Esophagus squamous epithelium (tissue), 5 donors: ENCODE data around the gene FILIP1. TPM values are rescaled to one million over a fixed set of nuclear protein-coding genes. Genes with fewer than 3 reads are reported as not detected.

Experiments used
- DNase-seq: peaks from one replicate; lab custom pipeline; 2025; lab: John Stamatoyannopoulos, UW
- H3K27ac ChIP-seq, 4 donors: fragments of 200-600 bp; sonication (generic); one replicate each; pipeline ENCODE4 v1.5.1; 2016 to 2019; ENCODE audit warnings: mild to moderate bottlenecking in 1 of 4
- H3K27me3 ChIP-seq, 4 donors: fragments of 200-600 bp; sonication (generic); 1 replicate in 3 of 4; 2 replicates in 1 of 4; pipeline versions ENCODE4 v1.5.1 to v1.6.0; 2017 to 2021; ENCODE audit warnings: antibody characterized with exemption in 1 of 4
- H3K36me3 ChIP-seq, 3 donors: fragments of 200-600 bp; sonication (generic); one replicate each; pipeline ENCODE4 v1.5.1; 2016 to 2019
- H3K4me1 ChIP-seq, 3 donors: fragments of 200-600 bp; sonication (generic); one replicate each; pipeline ENCODE4 v1.5.1; 2017 to 2019
- H3K4me3 ChIP-seq, 4 donors: fragments of 200-600 bp; sonication (generic); 1 replicate in 3 of 4; 2 replicates in 1 of 4; pipeline ENCODE4 v1.5.1; 2016 to 2019; ENCODE audit warnings: mild to moderate bottlenecking in 2 of 4, moderate library complexity in 1 of 4
- H3K9me3 ChIP-seq, 3 donors: fragments of 200-600 bp; sonication (generic); one replicate each; pipeline ENCODE4 v1.5.1; 2016 to 2019
- CTCF ChIP-seq, 6 experiments: fragments of 450-650 bp in 4 of 6; fragments of 200-600 bp in 2 of 6; sonication (generic) in 2 of 6; IDR thresholded peaks; one replicate each; pipeline ENCODE4 v1.5.1; 2016 to 2019; ENCODE audit warnings: antibody characterized with exemption in 6 of 6, mild to moderate bottlenecking in 4 of 6, moderate library complexity in 4 of 6
- POLR2A ChIP-seq, 4 donors: fragments of 450-650 bp; IDR thresholded peaks; one replicate each; pipeline ENCODE4 v1.6.1; 2017; ENCODE audit warnings: antibody characterized with exemption in 4 of 4, mild to moderate bottlenecking in 4 of 4, moderate library complexity in 3 of 4
- WGBS, 2 donors: methylation state at CpG; one replicate each; pipeline ENCODE4 v1.1.5; 2018; 5-methylcytosine and 5-hydroxymethylcytosine counted together
- intact Hi-C: fragments of 100-400 bp; cut with DNase I; formaldehyde crosslinking; loops from one replicate; pipeline ENCODE4 v1.15.0; 2022
- total RNA-seq, 4 donors: library from RNA; depleted of rRNA; stranded (reverse); fragments of >200 nt; gene quantifications; one replicate each; pipeline ENCODE4 v1.1.0, GENCODE V29; 2016
- donor health status: DM: yes; HTN: yes; CAD: no.

Gene FILIP1
- total RNA-seq, 4 donors from 2014 or later: 0.49 to 13.4 (median 2.3) TPM

GRCh38 chr6:75272145-75272840, 221.3 kb downstream of the FILIP1 start:
- 79% methylated on average over 5 of the region's 5 CpGs for WGBS, 2 donors
- Histone ChIP-seq H3K36me3 (peaks cover 0 to 8% (median 0%) of the 10 kb centered on the region in 3 donors), H3K4me1 (peaks cover 5 to 60% (median 9%) of the 10 kb centered on the region in 3 donors), H3K9me3 (peaks cover 0 to 7% (median 0%) of the 10 kb centered on the region in 3 donors), H3K4me3 (no peak overlapping the region), H3K27ac (peak overlapping the region in 3 of 4 donors; percentile 15 to 69 (median 24)), H3K27me3 (no peaks in the 10 kb centered on the region)
- intact Hi-C loops: no loop called here
- no peak for TF ChIP-seq POLR2A (IDR thresholded peaks at IDR 0.05)
- TF ChIP-seq CTCF (IDR thresholded peaks at IDR 0.05): no peak
- no peak for DNase-seq

GRCh38 chr6:75268988-75269354, 224.6 kb downstream of the FILIP1 start:
- intact Hi-C loops: loop anchor here (10.0 kb wide), 1 partner anchor 266 kb away; no protein-coding TSS in a partner anchor
- TF ChIP-seq CTCF (IDR thresholded peaks at IDR 0.05): no peak
- TF ChIP-seq POLR2A (IDR thresholded peaks at IDR 0.05): no peak
- WGBS, 2 donors: 84 to 89% methylated on average over 4 of the region's 4 CpGs

GRCh38 chr6:75268121-75268987, 225.2 kb downstream of the FILIP1 start:
- DNase-seq: no peak
- Histone ChIP-seq H3K4me3 (no peak overlapping the region), H3K4me1 (peaks cover 5 to 47% (median 9%) of the 10 kb centered on the region in 3 donors), H3K36me3 (peaks cover 0 to 27% (median 0%) of the 10 kb centered on the region in 3 donors), H3K27me3 (no peaks in the 10 kb centered on the region), H3K27ac (peak overlapping the region in 2 of 4 donors; percentile 18 to 38), H3K9me3 (peaks cover 0 to 7% (median 0%) of the 10 kb centered on the region in 3 donors)
- TF ChIP-seq CTCF (IDR thresholded peaks at IDR 0.05): no peak
- TF ChIP-seq POLR2A (IDR thresholded peaks at IDR 0.05): no peak
- WGBS, 2 donors: 58 to 77% methylated on average over 5 of the region's 5 CpGs
- intact Hi-C loops: loop anchor here (10.0 kb wide), 1 partner anchor 266 kb away; no protein-coding TSS in a partner anchor

More at GRCh38 chr6:75268988-75269354, 224.6 kb downstream of the FILIP1 start:
- no peak overlapping the region for H3K4me3 ChIP-seq
- peaks cover 5 to 49% (median 9%) of the 10 kb centered on the region in 3 donors for H3K4me1 ChIP-seq
- H3K9me3 ChIP-seq: peaks cover 0 to 7% (median 0%) of the 10 kb centered on the region in 3 donors
- H3K27ac ChIP-seq: no peak overlapping the region
- DNase-seq: no peak
- H3K27me3 ChIP-seq: no peaks in the 10 kb centered on the region
- peaks cover 0 to 20% (median 0%) of the 10 kb centered on the region in 3 donors for H3K36me3 ChIP-seq

- Histone ChIP-seq H3K36me3 (peaks cover 0 to 29% (median 0%) of the 10 kb centered on the region in 3 donors), H3K27ac (peak overlapping the region in 3 of 4 donors; percentile 11 to 38 (median 18)), H3K9me3 (peaks cover 0 to under 1% (median 0%) of the 10 kb centered on the region in 3 donors), H3K4me1 (peaks cover 5 to 38% (median 9%) of the 10 kb centered on the region in 3 donors), H3K27me3 (no peaks in the 10 kb centered on the region), H3K4me3 (no peak overlapping the region)
- DNase-seq: no peak
- no peak for TF ChIP-seq CTCF (IDR thresholded peaks at IDR 0.05)
- no peak for TF ChIP-seq POLR2A (IDR thresholded peaks at IDR 0.05)
- 29 to 46% methylated on average over 4 of the region's 4 CpGs for WGBS, 2 donors
- intact Hi-C loops: loop anchor here (10.0 kb wide), 1 partner anchor 267 kb away; no protein-coding TSS in a partner anchor
Measured at GRCh38 chr6:75267461-75267860, 226.1 kb downstream of the FILIP1 start.
